Hematopoietic multipotent progenitor cell treated with erythropoietin and hydrocortisone succinate and interleukin-3 and kit ligand, for 17 days (in vitro differentiated cells): Measurements from ENCODE around the gene CD200.
"Not testable (repeated sequence)": the region's sequence is repeated elsewhere in the genome, so short reads cannot be mapped to it uniquely, and the experiment has no call there.

Experiments
- DNase-seq: peaks from one replicate; pipeline ENCODE4 v3.0.0-alpha.2; 2015; ENCODE audit warnings: low spot score

CD200 gene

GRCh38 chr3:112390783-112391641 is 58.1 kb downstream of the CD200 start:
- DNase-seq: no peak

GRCh38 chr3:112391648-112392047 is 58.7 kb downstream of the CD200 start:
- no peak for DNase-seq

- no peak for DNase-seq
Measured at GRCh38 chr3:112392393-112393359, 59.7 kb downstream of the CD200 start.

GRCh38 chr3:112393360-112393728 is 60.4 kb downstream of the CD200 start:
- DNase-seq: no peak

- DNase-seq: no peak
Measured at GRCh38 chr3:112394003-112394640, 61.2 kb downstream of the CD200 start.

- no peak for DNase-seq
Measured at GRCh38 chr3:112395181-112395895, 62.4 kb downstream of the CD200 start.

GRCh38 chr3:112395896-112396290 is 62.9 kb downstream of the CD200 start:
- no peak for DNase-seq

GRCh38 chr3:112397556-112397955 is 64.6 kb downstream of the CD200 start:
- no peak for DNase-seq

- DNase-seq: no peak
Measured at GRCh38 chr3:112399064-112399463, 66.1 kb downstream of the CD200 start.

- DNase-seq: not testable (repeated sequence)
Measured at GRCh38 chr3:112399554-112399953, 66.6 kb downstream of the CD200 start.

- not testable (repeated sequence) for DNase-seq
Measured at GRCh38 chr3:112400317-112400716, 67.4 kb downstream of the CD200 start.

GRCh38 chr3:112401617-112402016 is 68.7 kb downstream of the CD200 start:
- no peak for DNase-seq

- DNase-seq: no peak
Measured at GRCh38 chr3:112403103-112403502, 70.1 kb downstream of the CD200 start.

GRCh38 chr3:112404924-112405549 is 72.1 kb downstream of the CD200 start:
- not testable (repeated sequence) for DNase-seq

- DNase-seq: no peak
Measured at GRCh38 chr3:112405845-112406244, 72.9 kb downstream of the CD200 start.

- no peak for DNase-seq
Measured at GRCh38 chr3:112407214-112407887, 74.4 kb downstream of the CD200 start.

- DNase-seq: no peak
Measured at GRCh38 chr3:112407888-112408702, 75.1 kb downstream of the CD200 start.

- no peak for DNase-seq
Measured at GRCh38 chr3:112409041-112409440, 76.1 kb downstream of the CD200 start.

GRCh38 chr3:112411425-112411824 is 78.5 kb downstream of the CD200 start:
- no peak for DNase-seq
